ENCODE data around the gene RAB15. TPM values are rescaled to one million over a fixed set of nuclear protein-coding genes. Genes with fewer than 3 reads are reported as not detected.

RAB15 gene
- 4.0 and 4.1 TPM in 2 replicates for total RNA-seq

DNA sequence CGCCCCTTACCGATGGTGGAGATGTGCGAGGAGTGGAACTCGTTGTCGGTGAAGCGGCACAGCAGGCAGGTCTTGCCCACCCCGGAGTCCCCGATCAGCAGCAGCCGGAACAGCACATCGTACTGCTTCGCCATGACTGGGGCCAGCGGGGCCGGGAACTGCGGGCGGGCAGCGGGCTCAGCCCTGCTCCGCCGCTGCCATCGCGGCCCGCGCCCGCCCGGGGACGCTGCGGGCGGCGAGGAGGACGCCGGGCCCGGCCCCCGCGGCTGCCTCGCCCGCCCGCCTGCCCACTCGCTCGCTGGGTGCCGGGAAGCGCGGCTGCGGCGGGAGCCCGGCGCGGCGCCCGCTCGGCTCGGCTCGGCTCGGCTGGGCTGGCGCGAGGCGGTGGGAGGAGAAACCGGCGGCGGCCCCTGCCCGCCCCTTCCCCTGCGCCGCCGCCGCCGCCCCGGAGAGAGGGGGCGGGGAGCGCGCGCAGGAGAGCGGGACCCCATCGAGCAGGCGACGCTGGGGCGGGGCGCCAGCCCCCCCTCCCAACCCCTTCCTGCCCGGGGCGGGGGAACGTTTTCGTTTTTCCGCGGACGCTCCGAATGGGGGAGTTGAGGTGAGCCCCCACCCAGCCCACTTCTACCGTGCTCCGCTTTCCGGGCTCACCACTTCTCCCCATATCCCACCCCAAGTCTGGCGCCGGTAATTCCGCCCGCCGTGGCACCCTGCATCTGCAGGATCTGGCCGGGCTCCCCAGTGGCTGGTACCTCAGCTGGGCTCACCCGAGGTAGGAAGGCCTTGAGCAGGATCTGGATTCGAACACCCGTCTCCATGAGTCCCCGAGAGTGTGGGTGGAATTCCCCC lies at the start of gene RAB15:
TSS of gene RAB15 (minus strand) at position 394 of the 849 bp plus-strand sequence. CDS start at position 134, 260 bp downstream.
- H3K4me2 ChIP-seq (ENCODE audit: insufficient read depth, low read length) = peak within 1 kb of the TSS; percentile 83
- H4K20me1 ChIP-seq (ENCODE audit: insufficient read depth, low read length) = no peaks in the 10 kb centered on the region
- no peak within 1 kb of the TSS for H3K27ac ChIP-seq (ENCODE audit: low read depth, low read length)
- TF ChIP-seq, protein P1, sequence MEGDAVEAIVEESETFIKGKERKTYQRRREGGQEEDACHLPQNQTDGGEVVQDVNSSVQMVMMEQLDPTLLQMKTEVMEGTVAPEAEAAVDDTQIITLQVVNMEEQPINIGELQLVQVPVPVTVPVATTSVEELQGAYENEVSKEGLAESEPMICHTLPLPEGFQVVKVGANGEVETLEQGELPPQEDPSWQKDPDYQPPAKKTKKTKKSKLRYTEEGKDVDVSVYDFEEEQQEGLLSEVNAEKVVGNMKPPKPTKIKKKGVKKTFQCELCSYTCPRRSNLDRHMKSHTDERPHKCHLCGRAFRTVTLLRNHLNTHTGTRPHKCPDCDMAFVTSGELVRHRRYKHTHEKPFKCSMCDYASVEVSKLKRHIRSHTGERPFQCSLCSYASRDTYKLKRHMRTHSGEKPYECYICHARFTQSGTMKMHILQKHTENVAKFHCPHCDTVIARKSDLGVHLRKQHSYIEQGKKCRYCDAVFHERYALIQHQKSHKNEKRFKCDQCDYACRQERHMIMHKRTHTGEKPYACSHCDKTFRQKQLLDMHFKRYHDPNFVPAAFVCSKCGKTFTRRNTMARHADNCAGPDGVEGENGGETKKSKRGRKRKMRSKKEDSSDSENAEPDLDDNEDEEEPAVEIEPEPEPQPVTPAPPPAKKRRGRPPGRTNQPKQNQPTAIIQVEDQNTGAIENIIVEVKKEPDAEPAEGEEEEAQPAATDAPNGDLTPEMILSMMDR (IDR thresholded peaks at IDR 0.05; ENCODE audit: extremely low read depth, low read depth, low read length) = no peak
- no peaks in the 10 kb centered on the region for H3K79me2 ChIP-seq (ENCODE audit: insufficient read depth, low read length)
- no peaks in the 10 kb centered on the region for H3K36me3 ChIP-seq (ENCODE audit: insufficient read depth, low read length)
- peaks cover 5% of the 10 kb centered on the region for H3K4me1 ChIP-seq (ENCODE audit: insufficient read depth, low read length)
- peak within 1 kb of the TSS; percentile 56 for H2AFZ ChIP-seq (ENCODE audit: low read length)
- peaks cover 8% of the 10 kb centered on the region for H3K27me3 ChIP-seq (ENCODE audit: insufficient read depth, low read length)
- H3K4me3 ChIP-seq (ENCODE audit: insufficient read depth, low read length) = peak within 1 kb of the TSS; percentile 73
- DNase-seq (ENCODE audit: insufficient read length, low spot score, missing footprints) = peak; percentile 94
- H3K9me3 ChIP-seq (ENCODE audit: low read depth, low read length) = no peaks in the 10 kb centered on the region

DNA sequence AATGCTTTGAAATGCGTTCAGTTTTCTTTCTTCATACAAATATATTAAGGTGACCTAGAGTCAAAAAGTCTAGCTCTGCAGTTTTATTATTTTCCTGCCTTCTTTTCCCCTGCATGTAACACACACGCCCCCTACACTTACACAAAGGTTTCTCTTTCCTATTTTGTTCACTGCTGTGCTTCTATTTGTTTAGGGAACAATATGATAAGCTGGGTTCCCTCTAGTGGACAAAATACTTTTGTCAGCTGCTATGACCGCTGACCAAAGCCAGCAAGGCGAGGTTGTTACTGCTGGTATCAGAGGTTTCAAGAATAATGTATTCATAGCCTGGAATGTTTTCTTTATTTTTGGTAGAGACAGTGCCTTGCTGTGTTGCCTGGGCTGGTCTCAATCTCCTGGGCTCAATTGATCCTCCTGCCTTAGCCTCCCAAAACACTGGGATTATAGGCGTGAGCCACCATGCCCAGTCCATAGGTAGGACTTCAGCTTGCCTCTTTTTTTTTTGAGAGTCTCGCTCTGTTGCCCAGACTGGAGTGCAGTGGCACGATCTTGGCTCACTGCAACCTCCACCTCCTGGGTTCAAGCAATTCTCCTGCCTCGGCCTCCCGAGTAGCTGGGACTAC lies 47.9 kb upstream of the RAB15 start:
- peak; percentile 91 for DNase-seq (ENCODE audit: insufficient read length, low spot score, missing footprints)
- TF ChIP-seq, protein P1 (IDR thresholded peaks at IDR 0.05; ENCODE audit: extremely low read depth, low read depth, low read length) = peak; percentile 82
- H3K4me3 ChIP-seq (ENCODE audit: insufficient read depth, low read length) = no peak overlapping the region
- H4K20me1 ChIP-seq (ENCODE audit: insufficient read depth, low read length) = no peaks in the 10 kb centered on the region
- peak overlapping the region; percentile 12 for H3K27ac ChIP-seq (ENCODE audit: low read depth, low read length)
- H3K4me1 ChIP-seq (ENCODE audit: insufficient read depth, low read length) = no peaks in the 10 kb centered on the region
- no peak overlapping the region for H2AFZ ChIP-seq (ENCODE audit: low read length)
- H3K36me3 ChIP-seq (ENCODE audit: insufficient read depth, low read length) = peaks cover 14% of the 10 kb centered on the region
- H3K27me3 ChIP-seq (ENCODE audit: insufficient read depth, low read length) = no peaks in the 10 kb centered on the region
- H3K9me3 ChIP-seq (ENCODE audit: low read depth, low read length) = no peaks in the 10 kb centered on the region
- no peak overlapping the region for H3K4me2 ChIP-seq (ENCODE audit: insufficient read depth, low read length)
- H3K79me2 ChIP-seq (ENCODE audit: insufficient read depth, low read length) = no peaks in the 10 kb centered on the region

DNA sequence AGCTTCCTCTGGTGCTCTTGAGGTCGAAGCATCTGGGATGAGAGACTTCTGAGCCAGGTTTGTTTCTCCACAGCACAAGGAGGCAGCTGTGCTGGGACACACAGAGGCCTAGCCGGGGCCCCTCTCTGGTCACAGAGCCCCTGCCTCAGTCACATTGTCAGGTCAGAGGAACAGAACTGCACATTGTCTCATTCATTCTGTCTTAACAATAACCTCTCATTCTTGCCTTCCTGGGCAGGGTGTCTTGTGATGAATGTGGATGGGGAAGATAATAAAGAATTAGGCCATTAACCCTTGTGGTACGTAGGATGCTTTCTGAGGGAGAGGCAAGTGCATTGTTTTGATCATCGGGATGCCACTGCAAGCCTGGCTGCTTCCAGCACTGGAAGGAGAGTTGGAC lies 44.3 kb upstream of the RAB15 start:
- TF ChIP-seq, protein P1 (IDR thresholded peaks at IDR 0.05; ENCODE audit: extremely low read depth, low read depth, low read length) = no peak
- no peak overlapping the region for H2AFZ ChIP-seq (ENCODE audit: low read length)
- no peaks in the 10 kb centered on the region for H3K79me2 ChIP-seq (ENCODE audit: insufficient read depth, low read length)
- H3K27ac ChIP-seq (ENCODE audit: low read depth, low read length) = no peak overlapping the region
- H3K4me2 ChIP-seq (ENCODE audit: insufficient read depth, low read length) = no peak overlapping the region
- H3K4me1 ChIP-seq (ENCODE audit: insufficient read depth, low read length) = no peaks in the 10 kb centered on the region
- H3K27me3 ChIP-seq (ENCODE audit: insufficient read depth, low read length) = no peaks in the 10 kb centered on the region
- no peak overlapping the region for H3K4me3 ChIP-seq (ENCODE audit: insufficient read depth, low read length)
- DNase-seq (ENCODE audit: insufficient read length, low spot score, missing footprints) = no peak
- H3K36me3 ChIP-seq (ENCODE audit: insufficient read depth, low read length) = peaks cover 24% of the 10 kb centered on the region
- no peaks in the 10 kb centered on the region for H3K9me3 ChIP-seq (ENCODE audit: low read depth, low read length)
- no peaks in the 10 kb centered on the region for H4K20me1 ChIP-seq (ENCODE audit: insufficient read depth, low read length)

DNA sequence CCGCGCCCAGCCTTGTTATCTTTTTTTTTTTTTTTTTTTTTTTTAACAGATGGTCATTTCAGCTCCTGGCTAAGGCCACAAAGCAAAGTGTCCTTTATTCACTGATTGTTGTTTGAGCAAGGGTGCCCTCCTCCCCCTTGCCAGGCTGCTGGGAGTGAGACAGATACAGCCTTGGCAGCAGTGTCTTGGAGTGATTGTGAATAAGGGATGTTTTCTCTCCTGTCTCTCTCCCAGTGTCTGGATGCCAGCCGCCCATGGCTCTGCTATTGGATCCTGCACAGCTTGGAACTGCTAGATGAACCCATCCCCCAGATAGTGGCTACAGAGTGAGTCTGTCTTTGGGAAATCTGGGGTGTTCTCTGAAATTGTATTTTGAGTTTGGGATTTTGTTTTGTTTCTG lies 43.3 kb upstream of the RAB15 start:
- no peak overlapping the region for H3K4me3 ChIP-seq (ENCODE audit: insufficient read depth, low read length)
- no peak overlapping the region for H3K27ac ChIP-seq (ENCODE audit: low read depth, low read length)
- H3K79me2 ChIP-seq (ENCODE audit: insufficient read depth, low read length) = no peaks in the 10 kb centered on the region
- H3K4me1 ChIP-seq (ENCODE audit: insufficient read depth, low read length) = no peaks in the 10 kb centered on the region
- H3K4me2 ChIP-seq (ENCODE audit: insufficient read depth, low read length) = no peak overlapping the region
- no peak overlapping the region for H2AFZ ChIP-seq (ENCODE audit: low read length)
- no peak for DNase-seq (ENCODE audit: insufficient read length, low spot score, missing footprints)
- H3K27me3 ChIP-seq (ENCODE audit: insufficient read depth, low read length) = no peaks in the 10 kb centered on the region
- H3K9me3 ChIP-seq (ENCODE audit: low read depth, low read length) = no peaks in the 10 kb centered on the region
- TF ChIP-seq, protein P1 (IDR thresholded peaks at IDR 0.05; ENCODE audit: extremely low read depth, low read depth, low read length) = no peak
- peaks cover 24% of the 10 kb centered on the region for H3K36me3 ChIP-seq (ENCODE audit: insufficient read depth, low read length)
- no peaks in the 10 kb centered on the region for H4K20me1 ChIP-seq (ENCODE audit: insufficient read depth, low read length)
